OCI-LY7 (cell line): ENCODE measurements around the gene MROH2A.

ENCODE experiments used
- EZH2phosphoT487 ChIP-seq: fragments of 200-600 bp; sonication (generic); IDR thresholded peaks from 2 replicates; pipeline ENCODE4 v1.6.1; 2018; ENCODE audit warnings: low read depth, borderline replicate concordance, mild to moderate bottlenecking, mixed run types, antibody characterized with exemption, low read length, moderate library complexity, mixed read lengths
- TF ChIP-seq, protein P1 (sequence below): fragments of 200-600 bp; sonication (generic); conservative IDR thresholded peaks from 2 replicates; pipeline ENCODE4 v1.5.1; 2014; ENCODE audit warnings: mild to moderate bottlenecking, antibody characterized with exemption, low read length, moderate library complexity, mixed read lengths

DNA sequence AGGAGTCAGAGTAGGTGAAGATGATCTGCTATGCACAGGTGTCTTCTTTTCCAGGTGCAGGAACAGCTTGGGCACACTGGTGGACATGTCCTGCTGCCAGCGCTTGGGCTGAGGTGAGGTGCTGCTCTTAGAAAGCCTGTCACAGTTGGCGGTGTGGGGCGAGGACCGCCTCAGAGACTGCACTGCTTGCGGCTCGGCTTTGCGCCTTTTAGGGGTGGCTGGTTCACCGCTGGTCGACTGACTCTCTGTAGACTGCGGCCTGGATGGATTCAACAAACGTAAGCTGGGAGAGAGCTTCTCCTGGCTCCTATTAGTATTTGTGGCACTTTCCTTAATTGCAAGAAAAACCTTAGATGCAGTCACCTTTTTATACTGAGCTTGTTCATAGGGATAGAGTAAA is 88.3 kb downstream of the MROH2A start:
- TF ChIP-seq, protein P1, sequence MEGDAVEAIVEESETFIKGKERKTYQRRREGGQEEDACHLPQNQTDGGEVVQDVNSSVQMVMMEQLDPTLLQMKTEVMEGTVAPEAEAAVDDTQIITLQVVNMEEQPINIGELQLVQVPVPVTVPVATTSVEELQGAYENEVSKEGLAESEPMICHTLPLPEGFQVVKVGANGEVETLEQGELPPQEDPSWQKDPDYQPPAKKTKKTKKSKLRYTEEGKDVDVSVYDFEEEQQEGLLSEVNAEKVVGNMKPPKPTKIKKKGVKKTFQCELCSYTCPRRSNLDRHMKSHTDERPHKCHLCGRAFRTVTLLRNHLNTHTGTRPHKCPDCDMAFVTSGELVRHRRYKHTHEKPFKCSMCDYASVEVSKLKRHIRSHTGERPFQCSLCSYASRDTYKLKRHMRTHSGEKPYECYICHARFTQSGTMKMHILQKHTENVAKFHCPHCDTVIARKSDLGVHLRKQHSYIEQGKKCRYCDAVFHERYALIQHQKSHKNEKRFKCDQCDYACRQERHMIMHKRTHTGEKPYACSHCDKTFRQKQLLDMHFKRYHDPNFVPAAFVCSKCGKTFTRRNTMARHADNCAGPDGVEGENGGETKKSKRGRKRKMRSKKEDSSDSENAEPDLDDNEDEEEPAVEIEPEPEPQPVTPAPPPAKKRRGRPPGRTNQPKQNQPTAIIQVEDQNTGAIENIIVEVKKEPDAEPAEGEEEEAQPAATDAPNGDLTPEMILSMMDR, result no peak
- TF ChIP-seq EZH2phosphoT487, result no peak
